ENCODE data around the gene BDKRB2. TPM values are rescaled to one million over a fixed set of nuclear protein-coding genes. Genes with fewer than 3 reads are reported as not detected.

BDKRB2 gene
- total RNA-seq, 2 donors from 2014 or later = not detected

DNA sequence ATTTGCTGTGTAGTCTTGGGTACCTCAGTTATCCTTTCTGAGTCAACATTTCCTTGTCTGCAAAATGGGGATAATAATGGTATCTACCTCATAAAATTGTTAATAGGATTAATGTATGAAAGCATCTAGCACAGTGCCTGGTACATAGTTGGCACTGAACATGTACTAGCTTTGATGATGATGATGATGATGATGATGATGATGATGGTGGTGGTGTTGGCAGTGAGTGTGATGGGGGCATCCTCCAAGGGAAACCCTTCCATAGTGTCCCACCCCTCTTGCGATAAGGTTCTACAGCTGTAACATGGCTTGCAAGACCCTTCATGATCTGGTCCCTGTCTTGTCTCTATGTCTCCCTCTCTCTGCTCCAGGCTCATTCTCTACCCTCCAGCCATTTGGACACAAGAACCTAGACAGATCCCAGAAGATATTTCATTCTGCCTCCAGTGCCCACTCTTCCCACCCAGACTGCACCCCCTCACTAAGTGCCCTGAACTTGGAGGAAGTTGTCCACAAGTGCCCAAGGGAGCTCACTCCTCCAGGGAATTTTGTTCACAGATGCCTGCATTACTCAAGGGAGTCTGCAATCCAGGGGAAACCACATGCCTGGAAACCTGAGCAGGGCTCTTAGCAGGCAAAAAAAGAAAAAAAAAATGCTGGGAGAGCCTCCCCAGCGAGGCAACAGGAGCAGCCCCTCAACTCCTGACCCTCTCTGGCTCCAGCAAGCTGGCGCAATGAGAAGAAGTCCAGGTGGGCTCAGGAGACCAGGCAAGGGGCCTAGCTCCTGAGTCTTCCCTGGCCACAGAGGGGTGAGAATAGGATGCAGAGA is 41.3 kb downstream of the BDKRB2 start:
- Mint-ChIP-seq H3K4me1 (no peaks in the 10 kb centered on the region), H3K36me3 (ENCODE audit: low read depth) (no peaks in the 10 kb centered on the region), H3K27ac (no peak overlapping the region), H3K4me3 (no peak overlapping the region), H3K27me3 (peaks cover 38% of the 10 kb centered on the region)
- ATAC-seq (no peak), DNase-seq (no peak)
- no peaks in the 10 kb centered on the region for H3K9me3 ChIP-seq (ENCODE audit: control insufficient read depth, low read length, poor library complexity, severe bottlenecking)

DNA sequence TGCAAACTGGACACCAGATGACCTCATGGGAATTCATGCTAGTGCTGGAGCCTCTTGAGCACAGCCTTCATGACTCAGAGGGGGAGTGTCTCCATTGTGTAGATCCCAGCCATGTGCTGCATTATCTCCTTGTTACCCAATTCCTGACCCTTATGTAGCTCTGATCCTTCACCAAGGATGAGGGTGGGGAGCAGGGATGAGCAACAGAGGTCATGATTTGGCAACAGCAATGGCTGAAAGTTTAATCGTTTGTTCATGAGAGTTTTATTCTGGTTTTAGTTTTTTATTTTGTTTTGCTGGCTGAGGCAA is 41.9 kb downstream of the BDKRB2 start:
- no peaks in the 10 kb centered on the region for H3K9me3 ChIP-seq (ENCODE audit: control insufficient read depth, low read length, poor library complexity, severe bottlenecking)
- no peak overlapping the region for H3K4me3 Mint-ChIP-seq
- no peaks in the 10 kb centered on the region for H3K36me3 Mint-ChIP-seq (ENCODE audit: low read depth)
- DNase-seq = no peak
- H3K27ac Mint-ChIP-seq = no peak overlapping the region
- peaks cover 1% of the 10 kb centered on the region for H3K4me1 Mint-ChIP-seq
- H3K27me3 Mint-ChIP-seq = peaks cover 39% of the 10 kb centered on the region
- no peak for ATAC-seq

GRCh38 chr14:96247031-96247430 is 42.4 kb downstream of the BDKRB2 start:
- DNase-seq = no peak
- Mint-ChIP-seq H3K4me3 (no peak overlapping the region), H3K27ac (no peak overlapping the region), H3K36me3 (ENCODE audit: low read depth) (peaks cover 3% of the 10 kb centered on the region), H3K4me1 (peaks cover 5% of the 10 kb centered on the region), H3K27me3 (peaks cover 44% of the 10 kb centered on the region)
- no peak for ATAC-seq
- no peaks in the 10 kb centered on the region for H3K9me3 ChIP-seq (ENCODE audit: control insufficient read depth, low read length, poor library complexity, severe bottlenecking)

GRCh38 chr14:96249029-96249428 is 44.4 kb downstream of the BDKRB2 start:
- no peak overlapping the region for H3K4me3 Mint-ChIP-seq
- DNase-seq (no peak), ATAC-seq (no peak)
- no peaks in the 10 kb centered on the region for H3K9me3 ChIP-seq (ENCODE audit: control insufficient read depth, low read length, poor library complexity, severe bottlenecking)
- H3K27ac Mint-ChIP-seq = no peak overlapping the region
- peaks cover 64% of the 10 kb centered on the region for H3K27me3 Mint-ChIP-seq
- peaks cover 3% of the 10 kb centered on the region for H3K36me3 Mint-ChIP-seq (ENCODE audit: low read depth)
- H3K4me1 Mint-ChIP-seq = peaks cover 7% of the 10 kb centered on the region

DNA sequence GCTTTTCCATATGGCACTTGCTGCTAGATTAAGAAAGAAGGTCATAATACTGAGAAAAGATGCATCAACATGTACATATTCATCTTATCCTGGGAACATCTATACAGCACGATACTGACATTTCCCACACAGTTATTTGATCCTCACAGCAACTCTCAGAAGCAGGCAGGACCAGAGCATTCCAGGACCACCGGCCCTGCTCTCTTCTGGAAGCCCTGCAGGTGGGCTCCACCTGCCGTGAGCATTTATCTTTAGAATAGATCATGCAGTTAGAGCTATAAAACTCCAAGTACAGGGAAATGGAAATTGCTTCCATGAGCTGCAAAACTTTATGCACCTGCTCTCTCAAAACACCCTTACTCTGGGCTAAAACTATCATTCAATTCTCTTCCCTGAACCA is 45.8 kb downstream of the BDKRB2 start:
- H3K27me3 Mint-ChIP-seq = peaks cover 77% of the 10 kb centered on the region

GRCh38 chr14:96251656-96252155 is 47.1 kb downstream of the BDKRB2 start:
- Mint-ChIP-seq H3K4me1 (peaks cover 7% of the 10 kb centered on the region), H3K36me3 (ENCODE audit: low read depth) (peaks cover 3% of the 10 kb centered on the region), H3K27ac (no peak overlapping the region), H3K27me3 (peaks cover 89% of the 10 kb centered on the region), H3K4me3 (no peak overlapping the region)
- ATAC-seq = no peak
- no peaks in the 10 kb centered on the region for H3K9me3 ChIP-seq (ENCODE audit: control insufficient read depth, low read length, poor library complexity, severe bottlenecking)
- no peak for DNase-seq

More for the DNA sequence above, 45.8 kb downstream of the BDKRB2 start:
- ATAC-seq = no peak
- no peak overlapping the region for H3K4me3 Mint-ChIP-seq
- H3K27ac Mint-ChIP-seq = no peak overlapping the region
- DNase-seq = no peak
- no peaks in the 10 kb centered on the region for H3K9me3 ChIP-seq (ENCODE audit: control insufficient read depth, low read length, poor library complexity, severe bottlenecking)
- H3K4me1 Mint-ChIP-seq = peaks cover 7% of the 10 kb centered on the region
- H3K36me3 Mint-ChIP-seq (ENCODE audit: low read depth) = peaks cover 3% of the 10 kb centered on the region

DNA sequence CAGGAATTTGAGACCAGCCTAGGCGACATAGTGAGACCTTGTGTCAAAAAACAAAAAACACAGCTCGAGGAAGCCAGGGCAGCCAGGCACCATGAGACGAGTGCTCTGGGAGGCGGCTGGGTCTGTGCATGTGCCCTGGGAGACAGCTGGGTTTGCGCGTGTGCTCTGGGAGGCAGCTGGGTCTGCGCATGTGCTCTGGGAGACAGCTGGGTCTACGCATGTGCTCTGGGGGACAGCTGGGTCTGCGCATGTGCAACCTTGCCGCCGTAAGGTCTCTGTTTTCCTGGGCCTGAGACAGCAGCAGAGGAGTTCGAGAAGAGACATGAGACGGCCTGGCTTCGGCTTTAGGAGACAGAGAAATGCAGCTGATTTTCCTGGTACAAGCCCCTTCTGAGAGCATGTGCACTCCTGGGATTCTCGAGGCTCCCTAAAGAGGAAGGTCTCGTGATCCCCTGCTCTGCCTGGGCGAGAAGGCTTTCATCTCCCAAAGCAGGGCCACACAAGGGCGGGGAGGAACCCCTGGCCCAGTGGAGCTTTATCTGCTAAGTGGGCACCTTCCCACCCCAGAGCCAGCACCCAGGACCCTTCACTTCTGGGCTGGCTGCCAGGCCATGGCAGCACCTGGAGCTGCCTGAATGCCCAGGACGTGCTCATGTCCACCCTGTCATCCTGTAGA is 47.8 kb downstream of the BDKRB2 start:
- no peaks in the 10 kb centered on the region for H3K9me3 ChIP-seq (ENCODE audit: control insufficient read depth, low read length, poor library complexity, severe bottlenecking)
- Mint-ChIP-seq H3K36me3 (ENCODE audit: low read depth) (peaks cover 3% of the 10 kb centered on the region), H3K27ac (no peak overlapping the region), H3K4me3 (no peak overlapping the region), H3K4me1 (peaks cover 7% of the 10 kb centered on the region), H3K27me3 (peaks cover 89% of the 10 kb centered on the region)
- ATAC-seq (peak; percentile 32), DNase-seq (peak in 1 of 3 donors; percentile 7)

GRCh38 chr14:96252999-96253539 is 48.4 kb downstream of the BDKRB2 start:
- H3K36me3 Mint-ChIP-seq (ENCODE audit: low read depth) = peaks cover 3% of the 10 kb centered on the region
- H3K27me3 Mint-ChIP-seq = peaks cover 86% of the 10 kb centered on the region

DNA sequence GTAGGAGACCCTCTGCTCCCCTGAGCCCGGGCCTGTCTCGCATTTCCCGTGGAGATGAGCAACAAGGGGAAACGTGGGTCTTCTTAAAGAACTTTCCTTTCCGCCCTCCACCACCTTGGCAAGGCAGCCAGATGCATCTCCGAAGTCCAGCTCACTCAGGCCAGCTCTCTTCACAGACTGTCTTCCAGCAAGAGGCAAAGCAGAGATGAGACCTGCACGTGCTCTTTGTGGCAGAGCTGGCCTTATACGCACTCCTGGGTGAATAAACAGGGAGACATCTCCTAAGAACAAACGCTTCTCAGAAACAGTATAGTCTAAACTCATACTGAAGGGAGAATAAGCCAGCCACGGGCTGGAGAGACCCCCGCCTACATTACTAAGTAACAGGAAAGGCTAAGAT is 50.0 kb downstream of the BDKRB2 start:
- DNase-seq = no peak
- Mint-ChIP-seq H3K27ac (no peak overlapping the region), H3K36me3 (ENCODE audit: low read depth) (peaks cover 3% of the 10 kb centered on the region), H3K4me3 (no peak overlapping the region), H3K27me3 (peaks cover 74% of the 10 kb centered on the region), H3K4me1 (peaks cover 7% of the 10 kb centered on the region)
- no peaks in the 10 kb centered on the region for H3K9me3 ChIP-seq (ENCODE audit: control insufficient read depth, low read length, poor library complexity, severe bottlenecking)
- no peak for ATAC-seq

More at GRCh38 chr14:96252999-96253539, 48.4 kb downstream of the BDKRB2 start:
- DNase-seq = no peak
- Mint-ChIP-seq H3K4me1 (peaks cover 7% of the 10 kb centered on the region), H3K27ac (no peak overlapping the region), H3K4me3 (peak overlapping the region; percentile 26)
- no peaks in the 10 kb centered on the region for H3K9me3 ChIP-seq (ENCODE audit: control insufficient read depth, low read length, poor library complexity, severe bottlenecking)
- no peak for ATAC-seq

DNA sequence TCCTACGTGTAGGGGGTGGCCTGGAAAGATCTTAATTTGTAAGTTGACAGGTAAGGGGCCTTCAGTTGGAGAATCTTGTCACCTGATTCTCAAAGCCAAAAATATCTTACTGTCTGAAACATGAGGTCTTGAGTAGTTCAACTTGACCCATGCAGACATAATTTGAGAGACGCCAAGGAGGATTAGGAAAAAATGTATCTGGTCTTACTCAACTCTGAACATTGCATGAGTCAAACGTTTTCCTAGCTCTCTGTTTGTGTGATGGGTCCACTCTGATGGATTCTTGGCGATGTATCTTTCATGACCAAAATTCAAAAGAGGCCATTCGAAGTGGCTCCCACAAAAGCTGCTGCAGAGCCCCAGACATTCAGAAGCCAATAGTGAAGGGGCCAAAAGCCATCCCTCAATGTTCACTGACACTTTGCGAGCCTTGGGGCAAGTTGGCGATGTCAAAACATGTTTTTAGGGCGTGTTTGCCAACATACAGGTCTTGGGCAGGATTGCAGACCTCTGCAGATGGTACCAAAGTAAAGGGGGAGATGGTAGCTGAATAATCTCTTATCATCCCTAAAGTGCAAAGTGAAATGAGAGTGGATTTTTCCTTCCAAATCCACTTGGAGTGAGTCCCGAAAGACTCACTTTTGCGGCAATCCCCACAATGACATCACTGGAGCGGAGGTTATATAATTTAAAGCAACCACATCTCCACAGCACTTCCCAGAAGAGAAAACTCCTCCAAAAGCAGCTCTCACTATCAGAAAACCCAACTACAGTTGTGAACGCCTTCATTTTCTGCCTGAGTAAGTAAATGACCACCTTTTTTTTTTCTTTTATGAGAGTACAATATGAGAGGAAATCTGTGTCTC is 51.1 kb downstream of the BDKRB2 start, which contains the start of gene BDKRB1:
BDKRB1 (plus strand) TSS at position 710 of the 866 bp plus-strand sequence. CDS start 7,473 bp downstream, outside the sequence.
- no peak for ATAC-seq
- peaks cover 72% of the 10 kb centered on the region for H3K27me3 Mint-ChIP-seq

DNA sequence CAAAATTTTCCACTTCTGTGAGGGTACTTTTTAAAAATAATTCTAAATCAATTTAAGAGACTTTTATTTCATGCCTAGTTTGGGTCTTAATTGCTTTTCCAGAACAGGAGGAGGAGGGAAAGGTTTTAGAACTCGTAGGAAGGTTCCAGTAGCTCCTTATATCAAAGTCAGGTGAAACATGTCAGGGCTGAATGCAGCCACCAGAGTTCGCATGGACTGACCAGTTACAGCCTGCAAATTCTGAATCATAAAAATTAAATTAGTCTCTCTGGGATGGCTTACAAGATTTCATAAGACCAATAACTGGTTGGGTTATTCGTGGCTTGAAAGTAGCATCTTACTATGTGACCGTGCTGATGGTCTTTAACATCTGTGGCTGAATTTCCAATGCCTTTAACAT is 51.8 kb downstream of the BDKRB2 start:
- DNase-seq (no peak), ATAC-seq (no peak)
- Mint-ChIP-seq H3K27ac (no peak overlapping the region), H3K4me3 (no peak overlapping the region), H3K4me1 (peaks cover 7% of the 10 kb centered on the region), H3K36me3 (ENCODE audit: low read depth) (peaks cover 8% of the 10 kb centered on the region), H3K27me3 (peaks cover 75% of the 10 kb centered on the region)
- no peaks in the 10 kb centered on the region for H3K9me3 ChIP-seq (ENCODE audit: control insufficient read depth, low read length, poor library complexity, severe bottlenecking)

More for the DNA sequence above, 51.1 kb downstream of the BDKRB2 start, which contains the start of gene BDKRB1:
- DNase-seq = no peak
- H3K9me3 ChIP-seq (ENCODE audit: control insufficient read depth, low read length, poor library complexity, severe bottlenecking) = no peaks in the 10 kb centered on the region
- H3K4me3 Mint-ChIP-seq = no peak within 1 kb of the TSS
- peaks cover 7% of the 10 kb centered on the region for H3K4me1 Mint-ChIP-seq
- no peak within 1 kb of the TSS for H3K27ac Mint-ChIP-seq
- H3K36me3 Mint-ChIP-seq (ENCODE audit: low read depth) = peaks cover 5% of the 10 kb centered on the region

GRCh38 chr14:96257056-96257455 is 52.4 kb downstream of the BDKRB2 start:
- no peak overlapping the region for H3K4me3 Mint-ChIP-seq

More at GRCh38 chr14:96257056-96257455, 52.4 kb downstream of the BDKRB2 start:
- peaks cover 69% of the 10 kb centered on the region for H3K27me3 Mint-ChIP-seq
- H3K4me1 Mint-ChIP-seq = peaks cover 2% of the 10 kb centered on the region
- ATAC-seq (no peak), DNase-seq (no peak)
- peaks cover 6% of the 10 kb centered on the region for H3K36me3 Mint-ChIP-seq (ENCODE audit: low read depth)
- no peaks in the 10 kb centered on the region for H3K9me3 ChIP-seq (ENCODE audit: control insufficient read depth, low read length, poor library complexity, severe bottlenecking)
- H3K27ac Mint-ChIP-seq = no peak overlapping the region

Measured in T-helper 17 cell (primary cell).